Endothelial cell of umbilical vein (primary cell): ENCODE measurements around the gene VCL.
"Not testable (repeated sequence)": the region's sequence is repeated elsewhere in the genome, so short reads cannot be mapped to it uniquely, and the experiment has no call there.

Experiments used
- POLR2A ChIP-seq: IDR thresholded peaks from 2 replicates; pipeline ENCODE4 v1.6.1; 2012; ENCODE audit warnings: low read depth, mild to moderate bottlenecking, control low read depth, low read length
- POLR2AphosphoS5 ChIP-seq: IDR thresholded peaks from 2 replicates; pipeline ENCODE4 v1.6.1; 2012; ENCODE audit warnings: low read depth, mild to moderate bottlenecking, control low read depth, low read length, moderate library complexity; ENCODE audit not compliant: insufficient read depth

DNA sequence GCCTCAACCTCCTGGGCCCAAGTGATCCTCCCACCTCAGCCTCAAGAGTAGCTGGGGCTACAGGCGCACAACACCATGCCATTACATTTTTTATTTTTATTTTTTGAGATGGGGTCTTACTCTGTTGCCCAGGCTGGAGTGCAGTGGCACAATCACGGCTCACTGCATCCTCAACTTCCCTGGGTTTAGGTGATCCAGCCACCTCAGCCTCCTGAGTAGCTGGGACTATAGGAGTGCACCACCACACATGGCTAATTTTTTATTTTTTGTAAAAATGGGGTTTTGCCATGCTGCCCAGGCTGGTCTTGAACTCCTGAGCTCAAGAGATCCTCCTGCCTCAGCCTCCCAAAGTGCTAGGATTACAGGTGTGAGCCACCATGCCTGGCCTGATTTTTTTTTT, 64.1 kb downstream of the VCL start:
- TF ChIP-seq POLR2A, POLR2AphosphoS5: not testable (repeated sequence)
